Panc1 (cell line): Measurements from ENCODE around the gene SPEM1. TPM values are rescaled to one million over a fixed set of nuclear protein-coding genes. Genes with fewer than 3 reads are reported as not detected.

ENCODE experiments used
- ATAC-seq: fragments of 200-7000 bp; cut with Tn5 transposase; 2 replicates; pipeline ENCODE4 v1.9.1; 2020; ENCODE audit warnings: mild to moderate bottlenecking, moderate library complexity
- BruUV-seq: library from RNA; stranded (reverse); fragments of 400-500 nt; replicated peaks from 2 replicates; lab custom pipeline; 2021; lab: Mats Ljungman, UMichigan
- CTCF ChIA-PET: fragments of 300-600 bp; sonication (Branson Sonifier 250); formaldehyde crosslinking; loops from one replicate; lab custom pipeline; 2022; ENCODE audit warnings: antibody characterized with exemption; lab: Charles Lee
- POLR2A ChIA-PET: fragments of 300-600 bp; sonication (Branson Sonifier 250); formaldehyde crosslinking; loops from one replicate; lab custom pipeline; 2022; ENCODE audit warnings: antibody characterized with exemption; lab: Charles Lee
- DNase-seq: peaks from one replicate; pipeline ENCODE4 v3.0.0-alpha.2; 2010; ENCODE audit warnings: low read depth, low spot score
- H3K27ac ChIP-seq: 2 replicates; pipeline ENCODE4 v1.5.1; 2011; ENCODE audit warnings: mild to moderate bottlenecking, low read length, inconsistent platforms
- H3K27me3 ChIP-seq: fragments of 200-500 bp; sonication (Bioruptor generic); 2 replicates; pipeline ENCODE4 v1.6.0; 2014; ENCODE audit warnings: low read length, inconsistent platforms; ENCODE audit not compliant: control insufficient read depth, insufficient read depth
- H3K36me3 ChIP-seq: fragments of 200-500 bp; sonication (Bioruptor generic); 2 replicates; pipeline ENCODE4 v1.5.1; 2014; ENCODE audit warnings: inconsistent platforms, mild to moderate bottlenecking, low read length, moderate library complexity; ENCODE audit not compliant: control insufficient read depth, insufficient read depth
- H3K4me1 ChIP-seq: 2 replicates; pipeline ENCODE4 v1.5.1; 2011; ENCODE audit warnings: inconsistent platforms, mild to moderate bottlenecking, low read length, moderate library complexity; ENCODE audit not compliant: control insufficient read depth, insufficient read depth
- H3K4me3 ChIP-seq, 2 experiments: 2 replicates each; pipeline ENCODE4 v1.5.1; 2011 to 2012; ENCODE audit warnings: low read depth in 2 of 2, low read length in 2 of 2, mild to moderate bottlenecking in 2 of 2, inconsistent platforms in 1 of 2, moderate library complexity in 1 of 2
- H3K9me3 ChIP-seq: fragments of 200-500 bp; sonication (Bioruptor generic); 2 replicates; pipeline ENCODE4 v1.5.1; 2014; ENCODE audit warnings: low read depth, mild to moderate bottlenecking, inconsistent platforms, low read length, moderate library complexity; ENCODE audit not compliant: control insufficient read depth, insufficient read depth
- CTCF ChIP-seq: fragments of 450-650 bp; IDR thresholded peaks from 2 replicates; pipeline ENCODE4 v1.5.1; 2017; ENCODE audit warnings: mild to moderate bottlenecking
- POLR2AphosphoS5 ChIP-seq: IDR thresholded peaks from 2 replicates; pipeline ENCODE4 v1.6.1; 2012; ENCODE audit warnings: mild to moderate bottlenecking, low read depth, low read length, moderate library complexity
- REST ChIP-seq, 2 experiments: IDR thresholded peaks; 2 replicates each; pipeline ENCODE4 v1.6.1; 2011 to 2012; ENCODE audit warnings: low read depth in 2 of 2, control low read depth in 1 of 2, low read length in 1 of 2, mild to moderate bottlenecking in 1 of 2, moderate library complexity in 1 of 2; ENCODE audit not compliant: insufficient read depth in 1 of 2
- SIN3A ChIP-seq: IDR thresholded peaks from 2 replicates; pipeline ENCODE4 v1.6.1; 2012; ENCODE audit warnings: low read depth, mild to moderate bottlenecking, low read length, moderate library complexity, borderline replicate concordance; ENCODE audit not compliant: insufficient read depth
- TCF7L2 ChIP-seq: IDR thresholded peaks from 2 replicates; pipeline ENCODE4 v1.6.1; 2011; ENCODE audit warnings: mild to moderate bottlenecking, low read depth, low read length, inconsistent platforms
- in situ Hi-C: cut with HindIII; loops from 2 replicates; pipeline ENCODE4 v1.10.0; 2016; ENCODE audit warnings: low sequenced_read_pairs, low pct_unique_long_range_greater_than_20kb
- intact Hi-C: fragments of 100-400 bp; cut with micrococcal nuclease; formaldehyde crosslinking; loops from one replicate; pipeline ENCODE4 v1.10.0; 2022; ENCODE audit not compliant: unreplicated experiment
- total RNA-seq: library from RNA; stranded (reverse); gene quantifications from one replicate; pipeline ENCODE4 v1.2.1, GENCODE V29; 2021; ENCODE audit not compliant: unreplicated experiment

SPEM1 gene
- total RNA-seq, 1 experiment from 2014 or later, result not detected

DNA sequence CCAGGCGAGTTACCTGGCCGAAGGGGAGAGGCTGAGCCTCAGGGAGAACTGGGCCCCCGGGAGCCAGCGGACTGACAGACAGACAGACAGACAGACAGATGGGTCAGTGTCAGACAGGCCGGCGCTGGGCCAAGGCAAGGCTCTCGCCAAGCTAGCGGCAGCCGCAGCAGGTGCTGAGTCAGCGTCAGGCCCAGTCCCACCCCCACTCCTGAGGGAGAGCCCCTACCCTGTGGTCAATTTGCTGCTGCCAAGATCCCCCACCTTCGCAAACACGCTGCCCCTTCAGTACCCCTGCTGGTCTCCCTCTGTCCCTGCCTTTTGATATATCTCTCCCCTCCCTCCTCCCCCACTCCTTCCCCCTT, 20.7 kb downstream of the SPEM1 start:
- in situ Hi-C loops, result no loop called here
- Histone ChIP-seq H3K27ac (peak overlapping the region; percentile 66), H3K4me1 (peaks cover 18% of the 10 kb centered on the region), H3K36me3 (no peaks in the 10 kb centered on the region), H3K9me3 (no peaks in the 10 kb centered on the region), H3K4me3 (peak overlapping the region; percentile 51 to 73), H3K27me3 (no peaks in the 10 kb centered on the region)
- intact Hi-C loops, result no loop called here
- DNase-seq (no peak), ATAC-seq (no peak)
- TF ChIP-seq POLR2AphosphoS5 (no peak), REST (IDR thresholded peaks at IDR 0.05; ENCODE audit: insufficient read depth in 1 of 2, low read depth in 2 of 2, low read length in 1 of 2) (no peak)
- CTCF ChIA-PET, result interaction anchor here (0.6 to 0.8 kb wide), 3 partner anchors 85 to 120 kb away, joined by 3 to 5 read pairs (median 4); no protein-coding TSS in a partner anchor
- BruUV-seq, result no TSS peak
- POLR2A ChIA-PET, result interaction anchor here (0.5 to 0.7 kb wide), 3 partner anchors 10 to 17 kb away, joined by 3 to 16 read pairs (median 6); no protein-coding TSS in a partner anchor

- TF ChIP-seq SIN3A (no peak), CTCF (no peak), POLR2AphosphoS5 (no peak), TCF7L2 (no peak), REST (IDR thresholded peaks at IDR 0.05; ENCODE audit: insufficient read depth in 1 of 2, low read depth in 2 of 2, low read length in 1 of 2) (no peak)
- Histone ChIP-seq H3K4me1 (peaks cover 18% of the 10 kb centered on the region), H3K27ac (no peak overlapping the region), H3K9me3 (no peaks in the 10 kb centered on the region), H3K4me3 (no peak overlapping the region), H3K27me3 (no peaks in the 10 kb centered on the region), H3K36me3 (no peaks in the 10 kb centered on the region)
- CTCF ChIA-PET, result interaction anchor here (0.6 to 0.8 kb wide), 3 partner anchors 85 to 119 kb away, joined by 3 to 5 read pairs (median 4); no protein-coding TSS in a partner anchor
- no TSS peak for BruUV-seq
- POLR2A ChIA-PET, result interaction anchor here (0.5 to 0.7 kb wide), 3 partner anchors 10 to 16 kb away, joined by 3 to 16 read pairs (median 6); no protein-coding TSS in a partner anchor
- no peak for ATAC-seq
- intact Hi-C loops, result no loop called here
- no peak for DNase-seq
- in situ Hi-C loops, result no loop called here
Observed at GRCh38 chr17:7441266-7441665, 21.1 kb downstream of the SPEM1 start.
